IMR-90 (cell line): ENCODE data around the gene KY. TPM values are rescaled to one million over a fixed set of nuclear protein-coding genes. Genes with fewer than 3 reads are reported as not detected.
A peak's percentile ranks its signal among the peaks of the same experiment; 100 is the strongest.

Experiments
- ATAC-seq: fragments of 200-7000 bp; cut with Tn5 transposase; 2 replicates; pipeline ENCODE4 v1.9.1; 2020; ENCODE audit warnings: low read depth, mild to moderate bottlenecking, moderate library complexity
- BruUV-seq: library from RNA; stranded (reverse); fragments of 400-500 nt; replicated peaks from 2 replicates; lab custom pipeline; 2021; lab: Mats Ljungman, UMichigan
- CTCF ChIA-PET: fragments of 300-600 bp; formaldehyde crosslinking; extraction: SDS; loops from one replicate; lab custom pipeline; 2021; ENCODE audit warnings: antibody characterized with exemption; lab: Yijun Ruan, JAX
- POLR2A ChIA-PET: fragments of 300-600 bp; sonication (Branson Sonifier 250); formaldehyde crosslinking; loops from one replicate; lab custom pipeline; 2022; ENCODE audit warnings: antibody characterized with exemption; ENCODE audit not compliant: unreplicated experiment; lab: Charles Lee
- DNase-seq: peaks from one replicate; pipeline ENCODE4 v3.0.0; 2013
- H2AFZ ChIP-seq: replicated peaks from 2 replicates; pipeline ENCODE3; 2013; ENCODE audit warnings: low read length, mild to moderate bottlenecking; ENCODE audit not compliant: poor library complexity
- H2AK5ac ChIP-seq: 2 replicates; pipeline ENCODE4 v1.6.1; 2013; ENCODE audit warnings: low read depth, low read length, inconsistent platforms
- H2AK9ac ChIP-seq: replicated peaks from 2 replicates; pipeline ENCODE3; 2013; ENCODE audit warnings: mild to moderate bottlenecking, low read depth, low read length, moderate library complexity; ENCODE audit not compliant: poor library complexity
- H2BK120ac ChIP-seq: 2 replicates; pipeline ENCODE4 v1.6.1; 2013; ENCODE audit warnings: low read depth, low read length, inconsistent platforms
- H2BK15ac ChIP-seq: 3 replicates; pipeline ENCODE4 v1.6.1; 2013; ENCODE audit warnings: low read depth, low read length, inconsistent platforms
- H2BK20ac ChIP-seq: 2 replicates; pipeline ENCODE4 v1.6.1; 2013; ENCODE audit warnings: low read depth, mild to moderate bottlenecking, inconsistent platforms, low read length, moderate library complexity
- H2BK5ac ChIP-seq: 2 replicates; pipeline ENCODE4 v1.6.1; 2013; ENCODE audit warnings: mild to moderate bottlenecking, low read depth, low read length, inconsistent platforms; ENCODE audit not compliant: poor library complexity, severe bottlenecking
- H3K14ac ChIP-seq: replicated peaks from 2 replicates; pipeline ENCODE4 v1.6.1; 2013; ENCODE audit warnings: low read depth, low read length, inconsistent platforms
- H3K18ac ChIP-seq: 2 replicates; pipeline ENCODE4 v1.6.1; 2013; ENCODE audit warnings: low read depth, low read length, control low read depth
- H3K23ac ChIP-seq: 2 replicates; pipeline ENCODE4 v1.6.1; 2013; ENCODE audit warnings: low read depth, low read length, inconsistent platforms
- H3K27ac ChIP-seq: 2 replicates; pipeline ENCODE4 v1.5.1; 2013; ENCODE audit warnings: mild to moderate bottlenecking, control low read depth, low read length; ENCODE audit not compliant: insufficient read depth
- H3K27me3 ChIP-seq: 2 replicates; pipeline ENCODE4 v1.6.1; 2013; ENCODE audit warnings: low read length; ENCODE audit not compliant: control insufficient read depth, insufficient read depth
- H3K36me3 ChIP-seq: 2 replicates; pipeline ENCODE4 v1.6.1; 2013; ENCODE audit warnings: low read length, mixed read lengths; ENCODE audit not compliant: control insufficient read depth, insufficient read depth
- H3K4ac ChIP-seq: 2 replicates; pipeline ENCODE4 v1.6.1; 2013; ENCODE audit warnings: low read depth, low read length, inconsistent platforms
- H3K4me1 ChIP-seq: 2 replicates; pipeline ENCODE4 v1.6.1; 2013; ENCODE audit warnings: low read length, mixed read lengths; ENCODE audit not compliant: control insufficient read depth, insufficient read depth
- H3K4me2 ChIP-seq: 2 replicates; pipeline ENCODE4 v1.6.1; 2013; ENCODE audit warnings: low read depth, mild to moderate bottlenecking, control low read depth, low read length, moderate library complexity
- H3K4me3 ChIP-seq: 2 replicates; pipeline ENCODE4 v1.5.1; 2013; ENCODE audit warnings: low read depth, mild to moderate bottlenecking, control low read depth, low read length, moderate library complexity; ENCODE audit not compliant: insufficient read depth
- H3K56ac ChIP-seq: 2 replicates; pipeline ENCODE4 v1.6.1; 2013; ENCODE audit warnings: low read length, inconsistent platforms; ENCODE audit not compliant: insufficient read depth; ENCODE audit errors: extremely low read depth
- H3K79me1 ChIP-seq, 2 experiments: 2 replicates each; pipeline ENCODE4 v1.6.1; 2013; ENCODE audit warnings: low read length in 2 of 2, inconsistent platforms in 1 of 2, low read depth in 1 of 2
- H3K9ac ChIP-seq: 2 replicates; pipeline ENCODE4 v1.6.1; 2013; ENCODE audit warnings: low read depth, low read length, control low read depth
- H3K9me1 ChIP-seq: 2 replicates; pipeline ENCODE4 v1.6.1; 2013; ENCODE audit warnings: low read length, inconsistent platforms; ENCODE audit not compliant: insufficient read depth
- H3K9me3 ChIP-seq: 2 replicates; pipeline ENCODE4 v1.6.1; 2013; ENCODE audit warnings: low read length; ENCODE audit not compliant: control insufficient read depth, insufficient read depth
- H4K20me1 ChIP-seq: 2 replicates; pipeline ENCODE4 v1.6.1; 2013; ENCODE audit warnings: low read length, inconsistent platforms; ENCODE audit not compliant: insufficient read depth
- H4K5ac ChIP-seq: 2 replicates; pipeline ENCODE4 v1.6.1; 2013; ENCODE audit warnings: mild to moderate bottlenecking, low read depth, low read length, control low read depth
- H4K8ac ChIP-seq, 2 experiments: 2 replicates each; pipeline ENCODE4 v1.6.1; 2013; ENCODE audit warnings: low read depth in 2 of 2, low read length in 2 of 2, control low read depth in 1 of 2, inconsistent platforms in 1 of 2
- H4K91ac ChIP-seq: 2 replicates; pipeline ENCODE4 v1.6.1; 2013; ENCODE audit warnings: low read depth, low read length, inconsistent platforms; ENCODE audit not compliant: insufficient read depth
- CEBPB ChIP-seq: IDR thresholded peaks from 2 replicates; pipeline ENCODE4 v1.6.1; 2012; ENCODE audit warnings: low read depth, low read length, improper control_type of control experiment
- USF2 ChIP-seq: fragments of 150-350 bp; IDR thresholded peaks from 2 replicates; pipeline ENCODE4 v1.6.1; 2017; ENCODE audit warnings: mild to moderate bottlenecking, antibody characterized with exemption, low read length, low read depth
- WGBS, 2 experiments: methylation state at CpG; one replicate each; pipeline versions ENCODE4 v1.1.5 to v1.1.7; 2013; ENCODE audit warnings: missing lambda C conversion rate in 2 of 2; ENCODE audit not compliant: insufficient read length in 1 of 2; ENCODE audit errors: extremely low coverage in 2 of 2; 5-methylcytosine and 5-hydroxymethylcytosine counted together
- dilution Hi-C: fragments of 300-500 bp; cut with HindIII; formaldehyde crosslinking; loops from one replicate; pipeline ENCODE4 v1.14.3; 2018; ENCODE audit warnings: low sequenced_read_pairs; ENCODE audit not compliant: unreplicated experiment
- in situ Hi-C: fragments of 300-500 bp; cut with MboI; formaldehyde crosslinking; loops from 3 replicates; pipeline ENCODE4 v1.14.3; 2019; ENCODE audit warnings: low sequenced_read_pairs, inconsistent platforms, mixed read lengths
- intact Hi-C: fragments of 100-400 bp; cut with micrococcal nuclease; formaldehyde crosslinking; loops from 2 replicates; pipeline ENCODE4 v1.10.0; 2022
- polyA plus RNA-seq, 3 experiments: library from polyadenylated mRNA; depleted of rRNA; stranded (reverse); fragments of >200 nt; gene quantifications; 2 replicates each; pipeline ENCODE4 v1.2.3, GENCODE V29; 2012; ENCODE audit warnings: low replicate concordance in 1 of 3
- total RNA-seq: library from RNA; depleted of rRNA; stranded (reverse); fragments of >200 nt; gene quantifications from 2 replicates; pipeline ENCODE4 v1.2.3, GENCODE V29; 2012

The KY gene
- total and polyA plus RNA-seq, 2 of the 4 experiments (the other 2 are of a cell fraction), result under 0.01 to 0.09 TPM

- Histone ChIP-seq H4K91ac (no peak overlapping the region), H4K8ac (no peak overlapping the region), H2AK5ac (no peak overlapping the region), H3K4me2 (no peak overlapping the region), H3K14ac (no peak overlapping the region), H3K27me3 (peaks cover 9% of the 10 kb centered on the region), H4K20me1 (no peaks in the 10 kb centered on the region), H2BK5ac (no peak overlapping the region), H3K27ac (no peak overlapping the region), H3K9me3 (no peaks in the 10 kb centered on the region), H3K4me3 (no peak overlapping the region), H3K9ac (no peak overlapping the region), H3K79me1 (no peaks in the 10 kb centered on the region), H3K4me1 (peaks cover 4% of the 10 kb centered on the region; the same call in 1 of the 2 replicates), H4K5ac (no peak overlapping the region), H2BK20ac (no peak overlapping the region), H3K18ac (no peak overlapping the region), H3K4ac (no peak overlapping the region), H3K56ac (no peak overlapping the region), H3K23ac (no peak overlapping the region), H2AK9ac (peak overlapping the region; percentile 34), H3K9me1 (no peaks in the 10 kb centered on the region; the same call in 1 of the 2 replicates), H2BK15ac (no peak overlapping the region), H2BK120ac (no peak overlapping the region), H3K36me3 (no peaks in the 10 kb centered on the region), H2AFZ (peak overlapping the region; percentile 52)
- peak; percentile 73 for TF ChIP-seq CEBPB
- no peak for TF ChIP-seq USF2
- BruUV-seq, result no TSS peak
- ChIA-PET POLR2A (no interaction called here), CTCF (no interaction called here)
- intact Hi-C loops, result no loop called here
- no CpG with 5 or more reads among the region's 7 CpGs for WGBS, 2 experiments
- ATAC-seq (peak; percentile 71), DNase-seq (peak; percentile 55)
- in situ Hi-C loops, result no loop called here
- dilution Hi-C loops, result no loop called here
Measured at GRCh38 chr3:134663721-134664456, 13.1 kb upstream of the KY start.
